HG03139 (cell line): ENCODE measurements around the gene APOBEC2.

Source experiments
- ATAC-seq: cut with Tn5 transposase; IDR thresholded peaks from one replicate; pipeline ENCODE4 v1.9.1; 2021; ENCODE audit not compliant: unreplicated experiment

Gene APOBEC2

DNA sequence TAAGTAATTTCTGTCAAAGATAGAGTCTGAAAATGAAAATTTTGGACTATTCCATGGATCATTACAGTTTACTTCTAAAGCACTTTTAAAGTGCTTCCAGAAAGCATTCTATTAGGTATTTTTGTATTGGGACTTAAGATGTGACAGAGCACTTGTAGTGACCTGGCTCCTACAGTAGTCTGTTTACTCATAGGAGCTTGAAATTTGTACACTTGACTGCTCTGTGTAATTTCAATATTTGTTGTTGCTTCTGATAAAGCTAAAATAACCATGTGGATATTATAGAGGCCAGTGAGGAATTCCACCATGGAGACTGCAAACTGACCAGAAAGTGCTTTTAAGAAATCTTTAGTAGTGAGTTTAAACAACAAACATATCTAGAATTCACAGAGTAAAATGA is 30.1 kb downstream of the APOBEC2 start:
- ATAC-seq, result no peak

DNA sequence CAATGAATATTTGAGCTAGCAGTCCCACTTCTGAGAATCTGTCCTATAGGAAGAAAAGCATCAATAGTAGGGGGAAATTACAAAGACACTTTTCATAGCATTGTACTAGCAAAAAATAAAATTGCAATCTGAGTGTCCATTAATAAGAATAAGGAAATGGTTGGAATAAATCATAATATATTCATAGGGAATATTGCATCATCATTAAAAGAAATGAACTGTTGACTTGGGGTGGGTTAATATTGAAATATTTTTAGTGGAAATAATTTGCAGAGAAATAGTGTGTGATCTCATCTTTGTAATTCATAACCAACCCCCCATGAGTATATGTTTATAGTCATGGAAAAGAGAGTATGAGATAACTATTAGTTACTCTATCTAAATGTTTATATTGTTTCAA is 32.2 kb downstream of the APOBEC2 start:
- no peak for ATAC-seq

DNA sequence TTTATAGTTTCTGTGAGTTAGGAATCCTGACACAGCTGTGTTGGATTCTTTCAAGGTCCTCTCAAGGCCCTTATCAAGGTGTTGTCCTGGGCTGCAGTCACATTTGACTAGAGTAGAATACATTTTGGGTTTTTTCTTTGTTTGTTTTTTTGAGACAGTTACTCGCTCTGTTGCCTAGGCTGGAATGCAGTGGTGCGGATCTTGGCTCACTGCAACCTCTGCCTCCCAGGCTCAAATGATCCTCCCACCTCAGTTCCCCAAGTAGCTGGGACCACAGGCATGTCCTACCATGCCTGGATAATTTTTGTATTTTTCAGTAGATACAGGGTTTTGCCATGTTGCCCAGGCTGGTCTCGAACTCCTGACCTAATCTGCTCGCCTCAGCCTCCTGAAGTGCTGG is 35.4 kb downstream of the APOBEC2 start:
- ATAC-seq, result no peak

GRCh38 chr6:41090841-41091761 is 38.1 kb downstream of the APOBEC2 start:
- no peak for ATAC-seq

- no peak for ATAC-seq
Measured at GRCh38 chr6:41092421-41093140, 39.6 kb downstream of the APOBEC2 start.

DNA sequence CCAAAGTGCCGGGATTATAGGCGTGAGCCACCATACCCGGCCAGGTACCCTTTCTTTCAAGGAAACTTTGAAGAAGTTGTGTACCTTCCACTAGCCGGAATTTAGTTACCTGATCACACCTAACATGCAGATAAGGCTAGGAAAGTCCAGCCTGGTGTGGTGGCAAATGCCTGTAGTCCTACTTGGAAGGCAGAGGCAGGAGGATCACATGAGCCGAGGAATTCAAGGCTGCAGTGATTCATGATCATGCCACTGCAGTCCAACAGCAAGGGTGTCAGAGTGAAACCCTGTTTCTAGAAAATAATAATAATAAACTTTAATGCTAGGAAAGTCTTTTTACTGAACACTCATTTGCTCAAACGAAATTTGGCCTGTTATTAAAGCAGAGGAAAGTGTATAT is 40.7 kb downstream of the APOBEC2 start:
- no peak for ATAC-seq

- ATAC-seq, result no peak
Measured at GRCh38 chr6:41097467-41098090, 44.6 kb downstream of the APOBEC2 start.

- no peak for ATAC-seq
Measured at GRCh38 chr6:41098366-41098765, 45.4 kb downstream of the APOBEC2 start.

DNA sequence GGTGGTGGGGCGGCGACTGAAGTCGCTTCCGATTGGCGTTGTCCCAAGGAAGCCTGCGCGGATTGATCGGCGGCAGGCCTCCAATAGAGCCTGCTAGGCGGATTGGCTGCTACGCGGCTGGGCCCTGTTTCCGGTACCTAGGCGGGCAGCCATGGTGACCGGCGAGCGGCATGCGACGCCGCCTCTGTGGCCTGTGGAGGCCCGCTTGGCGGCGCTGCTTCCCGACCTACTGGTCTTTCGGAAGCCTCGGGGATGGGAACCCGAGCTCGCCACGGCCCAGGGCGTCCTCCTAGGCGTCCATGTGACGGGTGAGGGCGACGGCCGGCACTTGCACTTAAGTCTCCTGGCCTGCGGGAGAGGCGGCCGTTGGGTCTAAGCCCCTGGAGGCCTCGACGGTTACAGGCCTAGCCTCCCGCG is 47.9 kb downstream of the APOBEC2 start:
- no peak for ATAC-seq

GRCh38 chr6:41103847-41104246 is 50.8 kb downstream of the APOBEC2 start:
- no peak for ATAC-seq

- no peak for ATAC-seq
Measured at GRCh38 chr6:41111017-41111416, 58.0 kb downstream of the APOBEC2 start.
